DMS53 (cell line): ENCODE results near the gene LRMDA.
A peak's percentile ranks its signal among the peaks of the same experiment; 100 is the strongest.

Experiments
- DNase-seq: peaks from one replicate; lab custom pipeline; 2025; lab: John Stamatoyannopoulos, UW

LRMDA gene

DNA sequence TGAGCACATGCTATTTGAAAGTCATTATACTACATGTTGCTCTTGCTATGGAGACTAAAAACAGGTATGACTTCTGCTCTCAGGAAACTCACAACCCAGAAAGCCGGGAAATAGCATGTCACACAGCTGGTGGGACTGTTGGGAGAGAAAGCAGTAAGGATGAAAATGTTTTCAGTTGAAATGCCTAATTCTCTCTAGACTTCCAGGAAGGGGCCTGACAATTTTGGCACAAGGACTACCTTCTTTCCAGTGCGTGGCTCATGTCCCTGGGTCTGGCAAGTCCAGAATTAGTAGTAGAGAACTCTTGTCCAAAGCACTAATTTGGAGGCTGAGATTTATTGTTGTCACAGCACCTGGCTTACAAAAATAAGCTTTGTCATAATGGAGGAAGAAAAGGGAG lies 567.6 kb downstream of the LRMDA start:
- no peak for DNase-seq

DNA sequence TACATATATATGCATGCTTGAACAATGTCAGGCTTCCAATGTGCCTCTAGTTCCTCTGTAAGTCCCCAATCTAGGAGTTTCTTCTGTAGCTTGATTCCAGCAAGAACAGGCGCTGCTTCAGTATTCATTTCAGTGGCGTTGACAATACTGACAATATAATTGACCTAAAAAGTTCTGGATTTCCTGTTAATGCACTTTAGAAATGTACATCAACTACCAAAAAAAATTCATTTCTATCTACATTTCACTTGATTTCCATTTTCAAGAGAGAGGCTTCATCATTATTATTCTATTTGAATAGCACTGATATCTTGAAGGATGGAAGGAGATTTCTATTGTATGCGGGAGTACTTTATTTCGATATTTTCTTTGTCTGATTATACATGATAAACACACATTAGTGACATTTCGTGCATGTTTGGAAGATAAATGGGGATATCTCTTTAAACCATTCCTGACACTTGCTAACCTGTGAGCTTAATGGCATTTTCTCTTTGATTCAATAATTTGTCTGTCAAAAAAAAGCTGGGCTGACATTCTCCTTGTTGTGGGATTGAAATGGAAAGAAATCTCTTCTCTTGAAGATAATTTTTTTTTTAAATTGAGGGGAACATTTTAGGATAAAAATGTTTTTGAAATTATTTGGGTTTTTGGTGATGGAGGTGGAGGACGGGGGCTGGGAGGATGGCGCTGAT lies 568.2 kb downstream of the LRMDA start:
- DNase-seq: no peak

- DNase-seq: no peak
Measured at GRCh38 chr10:76000550-76000949, 569.1 kb downstream of the LRMDA start.

DNA sequence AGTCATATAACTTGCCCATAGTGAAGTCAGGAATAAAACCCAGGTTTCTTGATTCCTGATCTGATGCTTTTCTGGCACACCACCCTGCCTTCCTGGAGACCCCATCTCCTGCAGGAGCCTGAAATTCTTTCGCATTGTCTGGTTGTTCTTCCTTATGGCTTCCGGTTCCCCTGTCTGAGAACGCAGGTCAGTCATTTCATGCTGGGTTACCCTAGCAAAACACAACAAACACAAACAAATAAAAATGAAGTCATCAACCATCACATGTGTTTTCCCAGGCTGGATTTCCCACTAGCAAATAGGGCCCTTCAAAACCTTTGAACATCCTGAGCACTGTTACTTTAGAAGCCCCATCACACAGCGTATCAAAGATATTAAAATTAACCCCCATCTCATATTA lies 569.6 kb downstream of the LRMDA start:
- peak; percentile 65 for DNase-seq

- no peak for DNase-seq
Measured at GRCh38 chr10:76001461-76001860, 570.0 kb downstream of the LRMDA start.

- no peak for DNase-seq
Measured at GRCh38 chr10:76002262-76002854, 570.9 kb downstream of the LRMDA start.

- DNase-seq: no peak
Measured at GRCh38 chr10:76007667-76008181, 576.3 kb downstream of the LRMDA start.

DNA sequence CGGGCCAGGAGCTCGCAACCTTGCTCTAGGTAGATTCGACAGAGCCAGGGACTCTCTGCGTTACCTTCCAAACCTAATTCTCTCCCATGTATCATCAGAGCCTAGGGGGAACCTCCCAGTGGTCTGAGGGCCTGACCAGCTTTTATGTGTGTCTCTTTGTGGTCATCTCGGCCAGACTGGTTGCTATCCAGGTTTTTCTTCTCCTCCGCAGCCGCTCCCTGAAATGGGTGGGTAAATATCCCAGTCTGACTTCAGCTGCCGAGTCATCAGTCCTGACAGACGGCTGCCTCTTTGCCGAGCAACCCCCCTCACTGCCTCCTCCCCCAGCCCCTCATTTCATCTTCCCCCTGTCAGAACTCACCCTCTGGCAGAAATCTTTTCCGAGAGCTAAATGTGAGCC lies 578.1 kb downstream of the LRMDA start:
- DNase-seq: no peak

- no peak for DNase-seq
Measured at GRCh38 chr10:76010703-76011102, 579.3 kb downstream of the LRMDA start.

DNA sequence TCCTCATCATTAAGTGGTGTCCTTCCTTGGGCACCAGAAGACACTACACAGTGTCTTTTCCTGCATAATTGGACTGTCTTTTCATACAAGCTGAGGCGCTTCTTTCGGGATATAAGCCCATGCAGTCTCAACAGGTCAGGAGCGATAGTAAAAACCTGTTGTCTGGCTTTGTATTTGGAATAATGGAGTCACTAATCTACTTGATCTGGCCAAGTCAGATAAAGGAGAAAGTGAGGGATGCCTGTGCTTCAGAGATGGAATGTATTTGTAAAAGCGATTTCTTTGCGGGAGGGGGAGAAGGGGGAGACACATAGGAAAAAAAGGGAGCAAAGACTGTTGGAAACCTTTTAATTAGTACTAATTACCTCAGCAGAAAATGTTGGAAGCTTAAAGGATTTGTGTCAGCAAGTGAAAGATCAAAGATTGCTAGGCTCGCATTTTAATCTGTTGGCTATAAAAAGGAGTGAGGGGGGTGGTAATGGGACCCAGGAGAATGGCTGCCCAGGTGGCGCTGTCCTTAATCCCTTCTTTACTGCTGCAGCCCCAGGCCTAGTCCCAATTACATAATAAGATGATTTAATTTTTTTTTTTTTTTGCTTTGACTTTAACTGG lies 581.4 kb downstream of the LRMDA start:
- no peak for DNase-seq

GRCh38 chr10:76015245-76015644 lies 583.8 kb downstream of the LRMDA start:
- no peak for DNase-seq

DNA sequence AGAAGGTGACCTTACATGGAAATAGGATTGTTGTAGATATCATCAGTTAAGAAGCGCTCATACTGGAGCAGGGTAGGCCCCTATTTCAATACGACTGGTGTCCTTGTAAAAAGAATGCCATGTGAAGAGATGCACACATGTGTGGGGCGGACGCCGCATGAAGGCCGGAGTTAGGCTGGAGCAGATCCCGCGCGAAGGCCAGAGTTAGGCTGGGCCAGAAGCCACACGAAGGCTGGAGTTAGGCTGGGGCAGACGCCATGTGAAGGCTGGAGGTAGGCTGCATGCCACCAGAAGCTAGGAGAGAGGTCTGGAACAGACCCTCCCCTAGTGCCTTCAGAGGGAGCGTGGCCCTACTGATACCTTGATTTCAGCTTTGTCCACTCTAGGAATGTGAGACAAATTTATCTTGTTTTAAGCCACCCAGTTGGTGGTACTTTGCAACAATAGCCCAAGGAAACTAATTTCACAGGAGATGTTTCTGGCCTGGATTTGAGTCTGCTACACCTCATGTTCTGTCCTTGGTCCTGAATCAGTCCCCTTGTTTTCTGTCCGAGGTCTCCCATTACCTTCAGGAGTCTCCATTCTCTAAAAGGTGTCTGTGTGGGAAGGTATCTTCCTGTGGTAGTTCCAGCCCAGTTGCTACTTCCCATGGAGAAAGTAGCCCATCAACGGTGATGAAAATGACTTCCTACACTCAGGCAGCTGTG lies 585.8 kb downstream of the LRMDA start:
- no peak for DNase-seq

- no peak for DNase-seq
Measured at GRCh38 chr10:76017733-76018433, 586.5 kb downstream of the LRMDA start.

DNA sequence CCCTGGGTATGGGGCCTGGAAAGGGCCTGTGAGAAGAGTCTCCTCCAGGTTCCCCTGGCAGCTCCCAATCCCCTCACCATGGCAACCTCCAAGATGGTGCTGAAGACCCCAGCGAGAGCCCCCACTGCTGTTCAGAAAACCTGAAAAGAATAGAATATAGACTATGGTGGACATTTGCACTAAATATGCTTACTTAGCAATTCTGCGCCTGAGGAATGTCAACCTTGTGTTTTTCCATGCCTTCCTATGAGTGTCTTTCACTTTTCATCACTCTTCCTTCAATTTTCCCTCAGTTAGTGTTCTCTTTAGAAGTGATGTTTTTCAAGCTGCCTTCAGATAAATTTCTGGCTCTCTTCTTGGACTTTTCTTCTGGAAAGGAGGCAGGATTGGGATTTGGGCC lies 589.2 kb downstream of the LRMDA start:
- no peak for DNase-seq

DNA sequence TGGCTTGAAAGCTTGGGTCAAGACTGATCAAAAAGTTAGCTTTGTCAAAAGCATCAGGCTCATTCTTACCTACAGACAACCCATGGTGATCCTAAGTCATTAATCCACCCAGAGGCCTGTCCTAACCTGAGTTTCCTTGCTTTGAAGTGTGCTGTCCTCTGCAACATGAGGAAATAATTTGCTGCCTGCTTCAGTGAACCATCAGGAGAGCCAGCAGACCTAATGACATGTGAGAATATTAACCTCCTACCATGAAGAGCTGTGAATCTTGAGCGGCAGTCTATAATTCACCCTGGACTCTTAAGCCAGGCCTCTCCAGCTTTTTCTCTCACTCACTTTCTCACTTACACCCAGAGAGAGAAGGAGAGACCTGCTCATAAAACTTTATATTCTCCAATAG lies 590.0 kb downstream of the LRMDA start:
- no peak for DNase-seq

DNA sequence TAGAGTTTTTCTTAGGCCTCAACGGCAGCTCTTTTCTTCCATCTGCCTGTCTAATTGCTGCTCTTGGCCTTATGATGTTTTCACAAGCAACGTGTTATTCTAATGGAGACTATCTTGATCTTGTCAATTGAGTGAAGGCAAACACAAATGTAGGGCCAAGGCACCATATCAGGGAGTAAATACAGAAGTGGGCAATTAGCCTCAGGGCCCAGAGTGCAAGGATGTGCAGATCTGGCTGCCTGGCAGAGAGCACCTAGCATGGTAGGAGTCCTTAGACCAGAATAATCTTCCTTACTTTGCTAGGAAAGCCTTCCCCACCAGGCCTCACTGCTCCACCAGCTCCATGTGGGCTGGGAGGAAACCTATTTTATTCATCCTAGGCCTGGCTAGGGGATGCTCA lies 590.9 kb downstream of the LRMDA start:
- no peak for DNase-seq

- DNase-seq: no peak
Measured at GRCh38 chr10:76023007-76023406, 591.6 kb downstream of the LRMDA start.

DNA sequence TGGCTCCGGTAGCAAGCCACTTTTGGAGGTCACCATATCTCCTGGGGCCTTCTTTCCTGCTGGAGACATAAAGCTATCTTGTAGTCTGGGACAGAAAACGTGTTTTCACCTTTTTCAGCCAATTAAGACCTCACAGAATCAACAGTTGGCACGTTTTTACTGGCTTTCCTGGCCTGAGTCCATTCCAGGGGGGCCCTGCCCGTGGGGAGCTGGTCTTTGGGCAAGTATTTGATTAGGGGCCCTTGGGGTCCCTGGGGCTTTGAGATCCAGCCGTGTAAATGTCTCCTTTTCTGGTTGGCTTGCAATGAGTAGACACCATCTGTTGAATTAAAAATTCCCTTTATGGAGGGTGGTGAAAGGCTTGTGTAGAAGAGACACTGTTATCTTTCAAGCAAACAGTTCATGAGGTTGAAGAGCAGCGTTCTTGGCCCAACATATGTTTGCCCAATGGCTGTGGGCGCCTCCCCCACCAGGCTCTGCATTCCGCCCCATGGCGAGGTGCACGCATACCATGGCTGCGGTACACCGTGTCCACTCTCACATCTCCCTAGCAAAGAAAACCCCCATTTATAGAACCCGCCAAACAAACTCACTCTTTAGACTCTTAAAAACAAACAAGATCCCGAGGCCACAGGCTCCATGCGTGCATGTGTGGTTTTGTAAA lies 593.2 kb downstream of the LRMDA start:
- DNase-seq: no peak

DNA sequence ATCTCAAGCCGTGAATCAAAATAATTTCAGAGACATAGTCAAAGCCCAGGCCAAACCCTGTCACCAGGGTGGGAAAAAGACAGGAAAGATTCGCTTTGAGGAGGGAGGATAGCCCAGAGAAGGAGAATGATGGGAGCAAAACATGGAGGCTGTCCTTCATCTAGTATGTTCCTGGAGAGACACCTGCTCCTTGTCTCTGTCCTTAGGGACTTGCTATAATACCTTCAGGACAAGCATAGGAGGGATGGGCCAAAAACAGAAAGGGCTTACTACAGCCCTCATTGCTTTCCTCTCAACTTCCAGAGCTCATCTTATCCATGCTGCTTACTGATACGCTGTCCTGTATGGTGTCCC lies 593.7 kb downstream of the LRMDA start:
- DNase-seq: no peak

DNA sequence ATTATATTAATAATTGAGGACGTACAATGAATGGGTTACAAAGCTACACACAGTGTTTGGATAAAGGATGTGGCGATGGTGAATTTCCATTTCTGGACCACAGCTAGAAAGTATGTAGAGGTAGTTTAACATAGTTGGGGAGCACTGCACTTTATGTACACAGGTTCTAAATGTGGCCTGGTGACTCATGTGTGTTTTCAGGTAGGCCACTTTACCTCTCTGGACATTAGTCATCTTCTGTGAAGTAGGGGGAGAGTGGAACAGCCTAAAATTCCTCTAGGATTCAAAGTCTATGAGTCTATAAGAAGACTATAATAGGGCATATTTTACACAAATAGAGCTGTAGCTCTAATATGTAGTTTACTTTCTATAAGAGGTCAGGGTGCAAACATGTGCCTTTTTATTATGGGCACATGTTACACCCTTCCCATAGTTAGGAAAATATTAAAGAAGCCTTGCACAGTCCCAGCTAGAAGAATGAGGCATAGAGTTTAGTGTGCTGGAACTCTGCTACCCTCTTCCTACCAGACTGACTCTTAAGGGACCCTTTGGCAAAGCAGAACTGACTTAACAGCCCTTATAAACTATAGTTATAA lies 594.9 kb downstream of the LRMDA start:
- peak; percentile 74 for DNase-seq

- DNase-seq: no peak
Measured at GRCh38 chr10:76026905-76027304, 595.5 kb downstream of the LRMDA start.
